HCT116 (cell line): ENCODE data around the gene SOWAHB. TPM values are rescaled to one million over a fixed set of nuclear protein-coding genes. Genes with fewer than 3 reads are reported as not detected.

Source experiments
- ATAC-seq: fragments of 200-7000 bp; cut with Tn5 transposase; 2 replicates; pipeline ENCODE4 v1.9.1; 2020; ENCODE audit warnings: mild to moderate bottlenecking, moderate library complexity
- BruUV-seq: library from RNA; stranded (reverse); fragments of 400-500 nt; replicated peaks from 2 replicates; lab custom pipeline; 2021; lab: Mats Ljungman, UMichigan
- CTCF ChIA-PET: fragments of 300-600 bp; sonication (Branson Sonifier 250); formaldehyde crosslinking; loops from one replicate; lab custom pipeline; 2021; ENCODE audit warnings: antibody characterized with exemption; lab: Charles Lee
- POLR2A ChIA-PET: fragments of 300-600, 350-600 bp; sonication (Branson Sonifier 250); formaldehyde crosslinking; loops from one replicate; lab custom pipeline; 2021; ENCODE audit warnings: antibody characterized with exemption; lab: Charles Lee
- RAD21 ChIA-PET, 2 experiments: fragments of 300-600 bp; sonication (Branson Sonifier 250); formaldehyde crosslinking; loops; one replicate each; lab custom pipeline; 2023; ENCODE audit warnings: low total read pairs in 2 of 2; ENCODE audit not compliant: uncharacterized antibody in 2 of 2, unreplicated experiment in 2 of 2, low non-redundant PET in 1 of 2; lab: Charles Lee
- DNase-seq: peaks from one replicate; pipeline ENCODE4 v3.0.0-alpha.2; 2010; ENCODE audit warnings: low read depth, low spot score
- H2AFZ ChIP-seq: fragments of 200-600 bp; shearing (Covaris generic), sonication (generic); 2 replicates; pipeline ENCODE4 v1.6.1; 2017; ENCODE audit warnings: low read depth, mixed run types, mixed read lengths, antibody characterized with exemption, low read length; ENCODE audit not compliant: poor library complexity, severe bottlenecking
- H3K27ac ChIP-seq: 2 replicates; pipeline ENCODE4 v1.5.1; 2012; ENCODE audit warnings: low read depth, low read length
- H3K27me3 ChIP-seq: fragments of 200-600 bp; sonication (generic); 2 replicates; pipeline ENCODE4 v1.6.1; 2016; ENCODE audit warnings: mixed run types, low read length, mixed read lengths; ENCODE audit not compliant: insufficient read depth
- H3K36me3 ChIP-seq, 2 experiments: fragments of 200-500 bp in 1 of 2; fragments of 200-600 bp in 1 of 2; sonication (Bioruptor generic) in 1 of 2; sonication (generic) in 1 of 2; 2 replicates each; pipeline versions ENCODE4 v1.5.1 to v1.6.1; 2014 to 2016; ENCODE audit warnings: low read length in 2 of 2, inconsistent platforms in 1 of 2, mixed read lengths in 1 of 2, mixed run types in 1 of 2; ENCODE audit not compliant: insufficient read depth in 2 of 2, control insufficient read depth in 1 of 2
- H3K4me1 ChIP-seq, 2 experiments: fragments of 200-600 bp in 1 of 2; sonication (generic) in 1 of 2; 2 replicates each; pipeline versions ENCODE4 v1.5.1 to v1.6.1; 2012 to 2017; ENCODE audit warnings: low read length in 2 of 2, inconsistent platforms in 1 of 2, mild to moderate bottlenecking in 1 of 2, mixed read lengths in 1 of 2, mixed run types in 1 of 2, moderate library complexity in 1 of 2; ENCODE audit not compliant: insufficient read depth in 2 of 2, control insufficient read depth in 1 of 2
- H3K4me2 ChIP-seq: fragments of 200-600 bp; sonication (generic); 2 replicates; pipeline ENCODE4 v1.6.1; 2017; ENCODE audit warnings: mixed run types, low read length, mixed read lengths
- H3K4me3 ChIP-seq, 2 experiments: fragments of 200-600 bp in 1 of 2; sonication (generic) in 1 of 2; replicated peaks in 1 of 2; 2 replicates each; pipeline ENCODE4 v1.5.1; 2011 to 2016; ENCODE audit warnings: low read length in 2 of 2, control low read depth in 1 of 2, low read depth in 1 of 2, mild to moderate bottlenecking in 1 of 2, mixed read lengths in 1 of 2, mixed run types in 1 of 2
- H3K79me2 ChIP-seq: fragments of 200-600 bp; sonication (generic); 2 replicates; pipeline ENCODE4 v1.6.1; 2017; ENCODE audit warnings: mild to moderate bottlenecking, mixed run types, low read length, moderate library complexity, mixed read lengths; ENCODE audit not compliant: insufficient read depth
- H3K9ac ChIP-seq: fragments of 200-600 bp; sonication (generic); 2 replicates; pipeline ENCODE4 v1.6.1; 2016; ENCODE audit warnings: low read length, mixed read lengths
- H3K9me2 ChIP-seq: fragments of 200-600 bp; sonication (generic), shearing (Covaris generic); 2 replicates; pipeline ENCODE4 v1.6.1; 2017; ENCODE audit warnings: mixed run types, mild to moderate bottlenecking, moderate library complexity; ENCODE audit not compliant: insufficient read depth
- H3K9me3 ChIP-seq, 2 experiments: fragments of 200-500 bp in 1 of 2; fragments of 200-600 bp in 1 of 2; sonication (Bioruptor generic) in 1 of 2; sonication (generic) in 1 of 2; 2 replicates each; pipeline ENCODE4 v1.6.1; 2014 to 2017; ENCODE audit warnings: low read length in 2 of 2, mixed read lengths in 2 of 2, inconsistent platforms in 1 of 2, low read depth in 1 of 2, mild to moderate bottlenecking in 1 of 2, mixed run types in 1 of 2, moderate library complexity in 1 of 2; ENCODE audit not compliant: control insufficient read depth in 1 of 2, insufficient read depth in 1 of 2
- H4K20me1 ChIP-seq: fragments of 200-600 bp; sonication (generic), shearing (Covaris generic); 2 replicates; pipeline ENCODE4 v1.6.1; 2017; ENCODE audit warnings: mixed run types, mild to moderate bottlenecking, moderate library complexity; ENCODE audit not compliant: insufficient read depth
- CBX3 ChIP-seq: IDR thresholded peaks from 2 replicates; pipeline ENCODE4 v1.6.1; 2012; ENCODE audit warnings: low read depth
- CEBPB ChIP-seq: IDR thresholded peaks from 2 replicates; pipeline ENCODE4 v1.6.1; 2012; ENCODE audit warnings: low read depth
- EZH2 ChIP-seq: fragments of 200-600 bp; sonication (generic); IDR thresholded peaks from 2 replicates; pipeline ENCODE4 v1.6.1; 2017; ENCODE audit warnings: antibody characterized with exemption, mixed run types
- EZH2phosphoT487 ChIP-seq: fragments of 200-600 bp; IDR thresholded peaks from 2 replicates; pipeline ENCODE4 v1.6.1; 2018; ENCODE audit warnings: antibody characterized with exemption, borderline replicate concordance
- FOSL1 ChIP-seq: IDR thresholded peaks from 2 replicates; pipeline ENCODE4 v1.6.1; 2012; ENCODE audit warnings: low read depth
- JUND ChIP-seq: IDR thresholded peaks from 2 replicates; pipeline ENCODE4 v1.6.1; 2012
- POLR2A ChIP-seq: IDR thresholded peaks from 2 replicates; pipeline ENCODE4 v1.7.0; 2011; ENCODE audit warnings: borderline replicate concordance; ENCODE audit not compliant: insufficient read depth, insufficient read length; ENCODE audit errors: extremely low read depth
- POLR2AphosphoS5 ChIP-seq: IDR thresholded peaks from 2 replicates; pipeline ENCODE4 v1.6.1; 2011; ENCODE audit warnings: mild to moderate bottlenecking, low read depth, low read length, moderate library complexity
- RAD21 ChIP-seq: IDR thresholded peaks from 2 replicates; pipeline ENCODE4 v1.6.1; 2012; ENCODE audit warnings: low read depth, mild to moderate bottlenecking
- SIN3A ChIP-seq: IDR thresholded peaks from 2 replicates; pipeline ENCODE4 v1.6.1; 2012; ENCODE audit warnings: low read depth
- SRF ChIP-seq: IDR thresholded peaks from 2 replicates; pipeline ENCODE4 v1.6.1; 2012; ENCODE audit warnings: low read depth
- TCF7L2 ChIP-seq: IDR thresholded peaks from 2 replicates; pipeline ENCODE4 v1.7.0; 2011; ENCODE audit warnings: borderline replicate concordance, inconsistent platforms; ENCODE audit not compliant: insufficient read depth, insufficient read length; ENCODE audit errors: extremely low read depth
- YY1 ChIP-seq: IDR thresholded peaks from 2 replicates; pipeline ENCODE4 v1.6.1; 2011; ENCODE audit warnings: low read length, low read depth, moderate library complexity, mild to moderate bottlenecking; ENCODE audit not compliant: insufficient replicate concordance; ENCODE audit errors: extremely low read depth
- ZFX ChIP-seq: fragments of 450-650 bp; IDR thresholded peaks from 2 replicates; pipeline ENCODE4 v1.6.1; 2017
- ZNF274 ChIP-seq: fragments of 200-500 bp; sonication (Bioruptor generic); IDR thresholded peaks from 2 replicates; pipeline ENCODE4 v1.6.1; 2014; ENCODE audit warnings: mild to moderate bottlenecking, low read depth, low read length, inconsistent platforms
- intact Hi-C: fragments of 100-400 bp; cut with micrococcal nuclease; formaldehyde crosslinking; loops from 2 replicates; pipeline ENCODE4 v1.10.0; 2022
- total RNA-seq: library from RNA; stranded (reverse); gene quantifications from one replicate; pipeline ENCODE4 v1.2.1, GENCODE V29; 2021; ENCODE audit not compliant: unreplicated experiment
- TF ChIP-seq, protein P1 (sequence below): IDR thresholded peaks from 2 replicates; pipeline ENCODE4 v1.6.1; 2012; ENCODE audit warnings: low read depth
- TF ChIP-seq, protein P2 (sequence below): IDR thresholded peaks from 2 replicates; pipeline ENCODE4 v1.6.1; 2012
- TF ChIP-seq, protein P3 (sequence below): IDR thresholded peaks from 2 replicates; pipeline ENCODE4 v1.6.1; 2011; ENCODE audit warnings: mild to moderate bottlenecking, low read length, moderate library complexity; ENCODE audit not compliant: insufficient replicate concordance; ENCODE audit errors: extremely low read depth

Gene SOWAHB
- total RNA-seq, 1 experiment from 2014 or later = 3.0 TPM

DNA sequence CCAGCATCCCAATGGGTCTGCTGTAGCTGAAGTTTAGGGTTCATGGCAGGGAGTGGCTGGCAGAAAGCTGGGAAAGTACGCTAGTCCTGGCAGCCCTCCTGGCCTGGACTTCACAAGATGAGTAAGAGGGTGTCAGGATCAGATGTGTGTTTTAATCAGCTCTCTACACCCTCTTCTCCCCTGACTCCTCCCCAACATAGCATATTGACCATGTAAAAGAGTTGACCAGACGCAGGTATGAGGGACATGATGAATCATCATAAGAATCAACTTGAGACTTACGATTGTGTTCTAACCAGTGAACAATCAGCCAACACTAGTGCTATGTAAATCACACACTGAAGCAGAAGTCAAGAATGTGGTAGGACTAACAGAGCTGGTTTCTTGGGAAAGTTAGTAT lies 5.3 kb downstream of the SOWAHB start:
- no TSS peak for BruUV-seq
- no peak for TF ChIP-seq EZH2phosphoT487
- no peak for TF ChIP-seq RAD21
- TF ChIP-seq EZH2 = no peak
- no peak for TF ChIP-seq ZNF274
- TF ChIP-seq, protein P1, sequence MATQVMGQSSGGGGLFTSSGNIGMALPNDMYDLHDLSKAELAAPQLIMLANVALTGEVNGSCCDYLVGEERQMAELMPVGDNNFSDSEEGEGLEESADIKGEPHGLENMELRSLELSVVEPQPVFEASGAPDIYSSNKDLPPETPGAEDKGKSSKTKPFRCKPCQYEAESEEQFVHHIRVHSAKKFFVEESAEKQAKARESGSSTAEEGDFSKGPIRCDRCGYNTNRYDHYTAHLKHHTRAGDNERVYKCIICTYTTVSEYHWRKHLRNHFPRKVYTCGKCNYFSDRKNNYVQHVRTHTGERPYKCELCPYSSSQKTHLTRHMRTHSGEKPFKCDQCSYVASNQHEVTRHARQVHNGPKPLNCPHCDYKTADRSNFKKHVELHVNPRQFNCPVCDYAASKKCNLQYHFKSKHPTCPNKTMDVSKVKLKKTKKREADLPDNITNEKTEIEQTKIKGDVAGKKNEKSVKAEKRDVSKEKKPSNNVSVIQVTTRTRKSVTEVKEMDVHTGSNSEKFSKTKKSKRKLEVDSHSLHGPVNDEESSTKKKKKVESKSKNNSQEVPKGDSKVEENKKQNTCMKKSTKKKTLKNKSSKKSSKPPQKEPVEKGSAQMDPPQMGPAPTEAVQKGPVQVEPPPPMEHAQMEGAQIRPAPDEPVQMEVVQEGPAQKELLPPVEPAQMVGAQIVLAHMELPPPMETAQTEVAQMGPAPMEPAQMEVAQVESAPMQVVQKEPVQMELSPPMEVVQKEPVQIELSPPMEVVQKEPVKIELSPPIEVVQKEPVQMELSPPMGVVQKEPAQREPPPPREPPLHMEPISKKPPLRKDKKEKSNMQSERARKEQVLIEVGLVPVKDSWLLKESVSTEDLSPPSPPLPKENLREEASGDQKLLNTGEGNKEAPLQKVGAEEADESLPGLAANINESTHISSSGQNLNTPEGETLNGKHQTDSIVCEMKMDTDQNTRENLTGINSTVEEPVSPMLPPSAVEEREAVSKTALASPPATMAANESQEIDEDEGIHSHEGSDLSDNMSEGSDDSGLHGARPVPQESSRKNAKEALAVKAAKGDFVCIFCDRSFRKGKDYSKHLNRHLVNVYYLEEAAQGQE = no peak
- TF ChIP-seq FOSL1 = no peak
- no peak for TF ChIP-seq YY1
- TF ChIP-seq CBX3 = no peak
- no peak for TF ChIP-seq JUND
- TF ChIP-seq SIN3A = no peak
- no peak for TF ChIP-seq POLR2A
- TF ChIP-seq POLR2AphosphoS5 = no peak
- no peak for TF ChIP-seq SRF
- no peak for TF ChIP-seq TCF7L2
- no peak for TF ChIP-seq ZFX
- TF ChIP-seq, protein P2, sequence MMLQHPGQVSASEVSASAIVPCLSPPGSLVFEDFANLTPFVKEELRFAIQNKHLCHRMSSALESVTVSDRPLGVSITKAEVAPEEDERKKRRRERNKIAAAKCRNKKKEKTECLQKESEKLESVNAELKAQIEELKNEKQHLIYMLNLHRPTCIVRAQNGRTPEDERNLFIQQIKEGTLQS = no peak
- no peak for TF ChIP-seq CEBPB
- TF ChIP-seq, protein P3, sequence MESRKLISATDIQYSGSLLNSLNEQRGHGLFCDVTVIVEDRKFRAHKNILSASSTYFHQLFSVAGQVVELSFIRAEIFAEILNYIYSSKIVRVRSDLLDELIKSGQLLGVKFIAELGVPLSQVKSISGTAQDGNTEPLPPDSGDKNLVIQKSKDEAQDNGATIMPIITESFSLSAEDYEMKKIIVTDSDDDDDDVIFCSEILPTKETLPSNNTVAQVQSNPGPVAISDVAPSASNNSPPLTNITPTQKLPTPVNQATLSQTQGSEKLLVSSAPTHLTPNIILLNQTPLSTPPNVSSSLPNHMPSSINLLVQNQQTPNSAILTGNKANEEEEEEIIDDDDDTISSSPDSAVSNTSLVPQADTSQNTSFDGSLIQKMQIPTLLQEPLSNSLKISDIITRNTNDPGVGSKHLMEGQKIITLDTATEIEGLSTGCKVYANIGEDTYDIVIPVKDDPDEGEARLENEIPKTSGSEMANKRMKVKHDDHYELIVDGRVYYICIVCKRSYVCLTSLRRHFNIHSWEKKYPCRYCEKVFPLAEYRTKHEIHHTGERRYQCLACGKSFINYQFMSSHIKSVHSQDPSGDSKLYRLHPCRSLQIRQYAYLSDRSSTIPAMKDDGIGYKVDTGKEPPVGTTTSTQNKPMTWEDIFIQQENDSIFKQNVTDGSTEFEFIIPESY = no peak
- Histone ChIP-seq H3K27ac (no peak overlapping the region), H3K4me2 (no peak overlapping the region), H3K9ac (no peak overlapping the region), H3K36me3 (no peaks in the 10 kb centered on the region), H4K20me1 (no peaks in the 10 kb centered on the region), H3K4me1 (peaks cover 0 to 6% of the 10 kb centered on the region in 2 experiments; a peak in 1 of 4 replicates), H3K27me3 (no peaks in the 10 kb centered on the region), H3K9me3 (no peaks in the 10 kb centered on the region), H2AFZ (no peak overlapping the region), H3K79me2 (no peaks in the 10 kb centered on the region), H3K4me3 (no peak overlapping the region), H3K9me2 (no peaks in the 10 kb centered on the region)
- intact Hi-C loops = no loop called here
- RAD21 ChIA-PET = no interaction called here
- DNase-seq = no peak
- CTCF ChIA-PET = no interaction called here
- POLR2A ChIA-PET = no interaction called here
- ATAC-seq = no peak
